ENCODE data around the gene PRR3.
"Not testable (repeated sequence)": the region's sequence is repeated elsewhere in the genome, so short reads cannot be mapped to it uniquely, and the experiment has no call there.

- TF ChIP-seq CTCF (IDR thresholded peaks at IDR 0.05 in 4 of 5, conservative IDR thresholded peaks at IDR 0.05 in 1 of 5); POLR2A (IDR thresholded peaks at IDR 0.05): not testable (repeated sequence)
These were observed 40.4 kb upstream of the PRR3 start for GRCh38 chr6:30516754-30517076.

All from gastrocnemius medialis (tissue), 4 donors.